ENCODE results near the gene LGI4.

- TF ChIP-seq, protein P1, sequence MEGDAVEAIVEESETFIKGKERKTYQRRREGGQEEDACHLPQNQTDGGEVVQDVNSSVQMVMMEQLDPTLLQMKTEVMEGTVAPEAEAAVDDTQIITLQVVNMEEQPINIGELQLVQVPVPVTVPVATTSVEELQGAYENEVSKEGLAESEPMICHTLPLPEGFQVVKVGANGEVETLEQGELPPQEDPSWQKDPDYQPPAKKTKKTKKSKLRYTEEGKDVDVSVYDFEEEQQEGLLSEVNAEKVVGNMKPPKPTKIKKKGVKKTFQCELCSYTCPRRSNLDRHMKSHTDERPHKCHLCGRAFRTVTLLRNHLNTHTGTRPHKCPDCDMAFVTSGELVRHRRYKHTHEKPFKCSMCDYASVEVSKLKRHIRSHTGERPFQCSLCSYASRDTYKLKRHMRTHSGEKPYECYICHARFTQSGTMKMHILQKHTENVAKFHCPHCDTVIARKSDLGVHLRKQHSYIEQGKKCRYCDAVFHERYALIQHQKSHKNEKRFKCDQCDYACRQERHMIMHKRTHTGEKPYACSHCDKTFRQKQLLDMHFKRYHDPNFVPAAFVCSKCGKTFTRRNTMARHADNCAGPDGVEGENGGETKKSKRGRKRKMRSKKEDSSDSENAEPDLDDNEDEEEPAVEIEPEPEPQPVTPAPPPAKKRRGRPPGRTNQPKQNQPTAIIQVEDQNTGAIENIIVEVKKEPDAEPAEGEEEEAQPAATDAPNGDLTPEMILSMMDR (IDR thresholded peaks at IDR 0.05) = no peak
- no peak for TF ChIP-seq POLR2A (IDR thresholded peaks at IDR 0.05)
These were observed 3.8 kb downstream of the LGI4 start for GRCh38 chr19:35130761-35131720.
